ENCODE results near the gene EPB41L4B.

Gene EPB41L4B

DNA sequence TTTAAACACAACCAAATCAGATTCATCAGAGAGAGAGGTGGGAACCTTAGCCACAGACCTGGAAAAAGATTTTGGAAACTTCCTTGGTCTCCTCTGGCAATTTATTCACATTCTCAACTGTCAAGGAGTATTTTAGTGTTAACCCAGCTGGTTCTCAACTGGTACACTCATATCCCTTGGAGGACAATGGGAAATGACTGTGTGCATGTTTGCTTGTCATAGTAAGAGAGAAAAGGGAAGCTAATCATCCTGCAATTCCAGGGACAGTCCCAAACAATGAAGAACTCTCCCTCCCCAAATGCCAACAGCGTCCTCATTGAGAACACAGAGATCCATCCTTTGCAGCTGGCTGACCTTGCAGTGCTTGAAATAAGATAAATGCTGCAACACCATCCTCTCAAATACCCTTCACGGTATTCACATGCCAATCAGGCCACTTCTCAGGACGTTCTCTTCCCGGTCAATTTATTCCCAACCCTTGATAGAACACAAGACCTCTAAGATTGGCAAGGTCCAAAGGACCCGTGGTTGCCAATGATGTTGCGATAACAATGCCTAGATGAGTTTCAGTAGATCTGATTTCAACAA, 75.5 kb downstream of the EPB41L4B start:
- no peak overlapping the region for H3K4me3 ChIP-seq (ENCODE audit: extremely low read depth, insufficient read depth, low read length, poor library complexity, severe bottlenecking)
- H3K9me3 ChIP-seq (ENCODE audit: control insufficient read depth, low read length), result no peaks in the 10 kb centered on the region
- no peaks in the 10 kb centered on the region for H3K4me1 ChIP-seq (ENCODE audit: control insufficient read depth, insufficient read depth, low read length, poor library complexity, severe bottlenecking)
- WGBS, 2 experiments (ENCODE audit: insufficient coverage in 2 of 2), result 88 to 97% methylated on average over 6 of the region's 6 CpGs
- H3K36me3 ChIP-seq (ENCODE audit: control insufficient read depth, insufficient read depth, low read length), result no peaks in the 10 kb centered on the region
- H3K27ac ChIP-seq (ENCODE audit: low read depth, low read length, severe bottlenecking), result no peak overlapping the region

GRCh38 chr9:109244179-109245132, 76.4 kb downstream of the EPB41L4B start:
- Histone ChIP-seq H3K4me3 (ENCODE audit: extremely low read depth, insufficient read depth, low read length, poor library complexity, severe bottlenecking) (no peak overlapping the region), H3K36me3 (ENCODE audit: control insufficient read depth, insufficient read depth, low read length) (no peaks in the 10 kb centered on the region), H3K27ac (ENCODE audit: low read depth, low read length, severe bottlenecking) (no peak overlapping the region), H3K9me3 (ENCODE audit: control insufficient read depth, low read length) (no peaks in the 10 kb centered on the region), H3K4me1 (ENCODE audit: control insufficient read depth, insufficient read depth, low read length, poor library complexity, severe bottlenecking) (no peaks in the 10 kb centered on the region)
- WGBS, 2 experiments (ENCODE audit: insufficient coverage in 2 of 2), result 16 to 20% methylated on average over 6 of the region's 9 CpGs

DNA sequence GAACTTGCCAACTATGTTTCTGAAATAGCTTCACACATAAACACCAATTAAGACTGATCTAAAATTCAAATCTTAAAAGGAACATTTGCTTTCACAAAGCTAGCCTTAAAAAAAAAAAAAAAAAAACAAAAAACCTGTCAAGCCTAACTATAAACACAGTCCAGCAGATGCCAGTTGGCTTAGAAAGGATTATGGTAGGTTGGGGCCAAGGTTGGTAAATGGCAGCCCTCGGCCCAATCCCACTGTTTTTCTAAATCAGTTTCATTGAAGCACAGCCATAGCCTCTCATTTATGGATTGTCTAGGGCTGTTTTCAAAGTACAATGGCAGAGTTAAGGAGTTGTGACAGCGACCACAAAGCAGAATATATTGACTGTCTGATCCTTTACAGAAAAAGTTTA, 78.1 kb downstream of the EPB41L4B start:
- no peaks in the 10 kb centered on the region for H3K4me1 ChIP-seq (ENCODE audit: control insufficient read depth, insufficient read depth, low read length, poor library complexity, severe bottlenecking)
- no CpG with 5 or more reads among the region's 2 CpGs for WGBS, 2 experiments (ENCODE audit: insufficient coverage in 2 of 2)
- no peaks in the 10 kb centered on the region for H3K36me3 ChIP-seq (ENCODE audit: control insufficient read depth, insufficient read depth, low read length)
- H3K9me3 ChIP-seq (ENCODE audit: control insufficient read depth, low read length), result no peaks in the 10 kb centered on the region
- H3K4me3 ChIP-seq (ENCODE audit: extremely low read depth, insufficient read depth, low read length, poor library complexity, severe bottlenecking), result no peak overlapping the region
- H3K27ac ChIP-seq (ENCODE audit: low read depth, low read length, severe bottlenecking), result no peak overlapping the region

DNA sequence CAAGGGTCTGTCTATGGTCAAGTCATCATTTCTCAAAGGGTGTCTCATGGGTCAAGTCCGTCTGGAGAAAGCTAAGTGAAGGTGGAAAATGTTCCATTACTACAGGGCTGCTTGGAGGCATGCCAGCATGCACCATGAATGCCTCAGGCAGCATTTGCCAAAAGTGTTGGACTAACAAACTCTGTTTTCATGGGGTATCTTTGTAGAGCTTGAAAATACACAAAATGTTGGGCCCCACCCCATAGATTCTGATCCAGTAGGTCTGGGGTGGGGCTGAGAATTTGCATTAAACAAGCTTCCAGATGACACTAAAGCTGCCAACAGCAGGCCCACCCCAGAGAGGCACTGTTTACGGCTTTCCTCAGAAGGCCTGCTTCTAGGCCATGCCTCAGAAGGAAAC, 78.8 kb downstream of the EPB41L4B start:
- 78 to 80% methylated on average over 1 to 2 of the region's 2 CpGs for WGBS, 2 experiments (ENCODE audit: insufficient coverage in 2 of 2)

DNA sequence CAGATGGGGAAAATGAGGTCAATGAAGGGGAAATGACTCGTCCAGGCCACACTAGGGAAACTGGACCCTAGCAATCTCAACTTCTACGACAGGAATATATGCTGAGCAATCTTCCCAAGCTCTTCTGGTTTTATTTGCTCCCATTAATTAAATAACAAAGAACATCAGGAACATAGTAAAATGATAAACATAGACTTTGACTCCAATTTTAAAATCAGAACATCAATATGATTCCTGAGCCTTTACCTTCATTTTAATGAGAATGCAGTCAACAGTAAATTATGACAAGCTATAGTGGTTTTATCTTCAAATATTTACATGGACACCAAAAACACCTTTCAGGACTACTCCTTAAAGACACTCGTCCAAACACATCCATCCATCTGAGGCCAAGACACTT, 79.7 kb downstream of the EPB41L4B start:
- WGBS, 2 experiments (ENCODE audit: insufficient coverage in 2 of 2), result no CpG with 5 or more reads among the region's 3 CpGs
- H3K36me3 ChIP-seq (ENCODE audit: control insufficient read depth, insufficient read depth, low read length), result no peaks in the 10 kb centered on the region
- H3K4me3 ChIP-seq (ENCODE audit: extremely low read depth, insufficient read depth, low read length, poor library complexity, severe bottlenecking), result no peak overlapping the region
- no peaks in the 10 kb centered on the region for H3K4me1 ChIP-seq (ENCODE audit: control insufficient read depth, insufficient read depth, low read length, poor library complexity, severe bottlenecking)
- no peak overlapping the region for H3K27ac ChIP-seq (ENCODE audit: low read depth, low read length, severe bottlenecking)
- no peaks in the 10 kb centered on the region for H3K9me3 ChIP-seq (ENCODE audit: control insufficient read depth, low read length)

More for the DNA sequence above, 78.8 kb downstream of the EPB41L4B start:
- Histone ChIP-seq H3K27ac (ENCODE audit: low read depth, low read length, severe bottlenecking) (no peak overlapping the region), H3K4me1 (ENCODE audit: control insufficient read depth, insufficient read depth, low read length, poor library complexity, severe bottlenecking) (no peaks in the 10 kb centered on the region), H3K9me3 (ENCODE audit: control insufficient read depth, low read length) (no peaks in the 10 kb centered on the region), H3K36me3 (ENCODE audit: control insufficient read depth, insufficient read depth, low read length) (no peaks in the 10 kb centered on the region), H3K4me3 (ENCODE audit: extremely low read depth, insufficient read depth, low read length, poor library complexity, severe bottlenecking) (no peak overlapping the region)

GRCh38 chr9:109239240-109239639, 81.6 kb downstream of the EPB41L4B start:
- Histone ChIP-seq H3K36me3 (ENCODE audit: control insufficient read depth, insufficient read depth, low read length) (no peaks in the 10 kb centered on the region), H3K27ac (ENCODE audit: low read depth, low read length, severe bottlenecking) (no peak overlapping the region), H3K4me1 (ENCODE audit: control insufficient read depth, insufficient read depth, low read length, poor library complexity, severe bottlenecking) (no peaks in the 10 kb centered on the region), H3K9me3 (ENCODE audit: control insufficient read depth, low read length) (no peaks in the 10 kb centered on the region), H3K4me3 (ENCODE audit: extremely low read depth, insufficient read depth, low read length, poor library complexity, severe bottlenecking) (no peak overlapping the region)
- 80 to 86% methylated on average over 3 of the region's 3 CpGs for WGBS, 2 experiments (ENCODE audit: insufficient coverage in 2 of 2)

DNA sequence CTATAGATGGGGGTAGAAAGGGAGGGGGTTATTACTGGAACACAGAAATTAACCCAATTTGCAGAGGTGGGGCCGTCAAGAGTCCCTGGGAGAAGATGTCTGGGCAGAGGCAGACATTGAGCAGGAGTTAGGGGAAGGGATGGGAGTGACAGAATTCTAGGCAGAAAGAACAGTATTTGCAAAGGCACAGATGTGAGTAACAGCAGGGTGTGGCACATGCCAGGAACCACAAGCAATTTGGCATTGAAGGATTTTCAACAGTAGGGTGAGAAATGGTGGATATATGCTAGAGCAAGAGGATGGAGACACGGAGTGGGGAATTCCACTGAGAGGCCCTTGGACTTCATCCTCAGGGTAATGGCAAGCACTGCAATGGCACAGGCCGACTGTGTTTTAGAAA, 82.2 kb downstream of the EPB41L4B start:
- no peaks in the 10 kb centered on the region for H3K9me3 ChIP-seq (ENCODE audit: control insufficient read depth, low read length)

DNA sequence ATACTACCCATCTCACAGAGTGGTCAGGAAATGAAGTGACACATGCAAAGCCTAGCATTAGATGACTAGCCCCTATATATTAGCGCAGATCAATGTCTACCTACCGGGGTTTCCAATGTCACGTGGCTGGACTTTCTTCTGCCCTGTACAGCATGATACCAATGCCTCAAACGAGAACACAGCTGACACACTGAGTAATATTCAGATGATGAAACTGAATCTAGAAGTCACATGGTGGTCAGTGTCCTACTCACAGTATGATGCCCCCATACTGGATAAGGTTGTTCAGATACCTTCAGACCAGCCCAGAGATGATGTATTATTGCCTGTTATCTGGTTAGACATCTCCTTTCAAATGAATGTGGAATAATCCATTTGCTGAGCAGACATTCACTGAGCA, 82.7 kb downstream of the EPB41L4B start:
- Histone ChIP-seq H3K4me1 (ENCODE audit: control insufficient read depth, insufficient read depth, low read length, poor library complexity, severe bottlenecking) (no peaks in the 10 kb centered on the region), H3K4me3 (ENCODE audit: extremely low read depth, insufficient read depth, low read length, poor library complexity, severe bottlenecking) (no peak overlapping the region), H3K36me3 (ENCODE audit: control insufficient read depth, insufficient read depth, low read length) (no peaks in the 10 kb centered on the region), H3K9me3 (ENCODE audit: control insufficient read depth, low read length) (no peaks in the 10 kb centered on the region), H3K27ac (ENCODE audit: low read depth, low read length, severe bottlenecking) (no peak overlapping the region)
- 81 to 86% methylated on average over 3 to 4 of the region's 4 CpGs for WGBS, 2 experiments (ENCODE audit: insufficient coverage in 2 of 2)

More for the DNA sequence above, 82.2 kb downstream of the EPB41L4B start:
- no peak overlapping the region for H3K27ac ChIP-seq (ENCODE audit: low read depth, low read length, severe bottlenecking)
- H3K4me1 ChIP-seq (ENCODE audit: control insufficient read depth, insufficient read depth, low read length, poor library complexity, severe bottlenecking), result no peaks in the 10 kb centered on the region
- no peak overlapping the region for H3K4me3 ChIP-seq (ENCODE audit: extremely low read depth, insufficient read depth, low read length, poor library complexity, severe bottlenecking)
- no peaks in the 10 kb centered on the region for H3K36me3 ChIP-seq (ENCODE audit: control insufficient read depth, insufficient read depth, low read length)
- 86 to 87% methylated on average over 3 of the region's 3 CpGs for WGBS, 2 experiments (ENCODE audit: insufficient coverage in 2 of 2)

- WGBS, 2 experiments (ENCODE audit: insufficient coverage in 2 of 2), result 92 to 95% methylated on average over 4 to 6 of the region's 9 CpGs
- Histone ChIP-seq H3K9me3 (ENCODE audit: control insufficient read depth, low read length) (no peaks in the 10 kb centered on the region), H3K4me3 (ENCODE audit: extremely low read depth, insufficient read depth, low read length, poor library complexity, severe bottlenecking) (no peak overlapping the region)
Observed at GRCh38 chr9:109232449-109233237, 88.2 kb downstream of the EPB41L4B start.

GRCh38 chr9:109231593-109231992, 89.3 kb downstream of the EPB41L4B start:
- 83% methylated on average over 1 of the region's 1 CpG; no CpG with 5 or more reads in 1 of the 2 experiments for WGBS, 2 experiments (ENCODE audit: insufficient coverage in 2 of 2)
- no peak overlapping the region for H3K4me3 ChIP-seq (ENCODE audit: extremely low read depth, insufficient read depth, low read length, poor library complexity, severe bottlenecking)
- H3K4me1 ChIP-seq (ENCODE audit: control insufficient read depth, insufficient read depth, low read length, poor library complexity, severe bottlenecking), result no peaks in the 10 kb centered on the region
- H3K36me3 ChIP-seq (ENCODE audit: control insufficient read depth, insufficient read depth, low read length), result no peaks in the 10 kb centered on the region
- H3K27ac ChIP-seq (ENCODE audit: low read depth, low read length, severe bottlenecking), result no peak overlapping the region
- no peaks in the 10 kb centered on the region for H3K9me3 ChIP-seq (ENCODE audit: control insufficient read depth, low read length)

More at GRCh38 chr9:109232449-109233237, 88.2 kb downstream of the EPB41L4B start:
- no peaks in the 10 kb centered on the region for H3K36me3 ChIP-seq (ENCODE audit: control insufficient read depth, insufficient read depth, low read length)
- no peak overlapping the region for H3K27ac ChIP-seq (ENCODE audit: low read depth, low read length, severe bottlenecking)
- no peaks in the 10 kb centered on the region for H3K4me1 ChIP-seq (ENCODE audit: control insufficient read depth, insufficient read depth, low read length, poor library complexity, severe bottlenecking)
